HepG2 (cell line): ENCODE measurements around the gene HNRNPH2. TPM values are rescaled to one million over a fixed set of nuclear protein-coding genes. Genes with fewer than 3 reads are reported as not detected.

ENCODE experiments used
- ATAC-seq: fragments of 200-7000 bp; cut with Tn5 transposase; 3 replicates; pipeline ENCODE4 v1.9.1; 2020; ENCODE audit warnings: mild to moderate bottlenecking, moderate library complexity
- BruUV-seq: library from RNA; stranded (reverse); fragments of 400-500 nt; replicated peaks from 2 replicates; lab custom pipeline; 2021; lab: Mats Ljungman, UMichigan
- CTCF ChIA-PET: fragments of 300-600 bp; formaldehyde crosslinking; extraction: SDS; loops from one replicate; lab custom pipeline; 2021; ENCODE audit warnings: low total read pairs, inconsistent platforms, low intra/inter-chr PET ratio; lab: Yijun Ruan, JAX
- POLR2A ChIA-PET: fragments of 350-600 bp; sonication (Branson Sonifier 250); formaldehyde crosslinking; loops from one replicate; lab custom pipeline; 2020; ENCODE audit warnings: antibody characterized with exemption, inconsistent platforms; lab: Yijun Ruan, JAX
- DNase-seq: peaks from one replicate; pipeline ENCODE4 v3.0.0-alpha.2; 2015; ENCODE audit warnings: low spot score
- FAIRE-seq: peaks from 3 replicates; lab custom pipeline; 2011; peaks lifted over from hg19 to GRCh38; lab: Jason Lieb, UNC
- H2AFZ ChIP-seq: one replicate; pipeline ENCODE4 v1.6.1; 2011; ENCODE audit warnings: low read length, inconsistent platforms
- H3K27ac ChIP-seq: fragments of 300-600 bp; 3 replicates; pipeline ENCODE4 v1.8.0; 2011; ENCODE audit warnings: mixed run types, mild to moderate bottlenecking, mixed read lengths, low read length, inconsistent platforms; ENCODE audit not compliant: insufficient read depth; ENCODE audit errors: extremely low read length
- H3K27me3 ChIP-seq, 2 experiments: fragments of 200-600 bp in 1 of 2; 2 replicates in 1 of 2; 3 replicates in 1 of 2; pipeline versions ENCODE4 v1.6.0 to v1.8.0; 2011; ENCODE audit warnings: low read length in 2 of 2, mild to moderate bottlenecking in 2 of 2, moderate library complexity in 2 of 2, inconsistent platforms in 1 of 2; ENCODE audit not compliant: insufficient read depth in 2 of 2, control insufficient read depth in 1 of 2
- H3K36me3 ChIP-seq, 2 experiments: fragments of 200-600 bp in 1 of 2; replicated peaks in 1 of 2; 2 replicates in 1 of 2; 3 replicates in 1 of 2; pipeline versions ENCODE4 v1.5.1 to v1.8.0; 2011; ENCODE audit warnings: low read length in 2 of 2, inconsistent platforms in 1 of 2; ENCODE audit not compliant: insufficient read depth in 2 of 2, control insufficient read depth in 1 of 2
- H3K4me1 ChIP-seq: 2 replicates; pipeline ENCODE4 v1.5.1; 2012; ENCODE audit warnings: low read length, inconsistent platforms; ENCODE audit not compliant: insufficient read depth
- H3K4me2 ChIP-seq: 2 replicates; pipeline ENCODE4 v1.6.0; 2011; ENCODE audit warnings: low read depth, low read length, inconsistent platforms
- H3K4me3 ChIP-seq, 3 experiments: fragments of 200-600 bp in 1 of 3; sonication (generic), shearing (Covaris generic) in 1 of 3; replicated peaks in 1 of 3; 2 replicates each; pipeline ENCODE4 v1.5.1; 2011 to 2016; ENCODE audit warnings: low read length in 3 of 3, inconsistent platforms in 2 of 3, low read depth in 2 of 3, mild to moderate bottlenecking in 2 of 3, control low read depth in 1 of 3, mixed read lengths in 1 of 3; ENCODE audit not compliant: insufficient read depth in 1 of 3
- H3K79me2 ChIP-seq: one replicate; pipeline ENCODE4 v1.6.1; 2011; ENCODE audit warnings: low read length, inconsistent platforms; ENCODE audit not compliant: insufficient read depth
- H3K9ac ChIP-seq: 2 replicates; pipeline ENCODE4 v1.6.0; 2011; ENCODE audit warnings: mild to moderate bottlenecking, low read depth, low read length, inconsistent platforms; ENCODE audit not compliant: insufficient read depth
- H3K9me3 ChIP-seq: 2 replicates; pipeline ENCODE4 v1.5.1; 2012; ENCODE audit warnings: mild to moderate bottlenecking, low read length
- H4K20me1 ChIP-seq: 2 replicates; pipeline ENCODE4 v1.6.0; 2011; ENCODE audit warnings: inconsistent platforms, mild to moderate bottlenecking, low read length, moderate library complexity; ENCODE audit not compliant: insufficient read depth
- CCAR2 ChIP-seq: fragments of 200-400 bp; formaldehyde crosslinking; optimal IDR thresholded peaks from 2 replicates; pipeline ENCODE3; 2018; ENCODE audit warnings: low read depth, mild to moderate bottlenecking, low read length, moderate library complexity
- CTCF ChIP-seq: sonication (generic); formaldehyde crosslinking; IDR thresholded peaks from 2 replicates; pipeline ENCODE4 v1.5.0; 2020; ENCODE audit warnings: mild to moderate bottlenecking, missing genetic modification reagents, moderate library complexity
- HCFC1 ChIP-seq: fragments of 150-350 bp; IDR thresholded peaks from 2 replicates; pipeline ENCODE4 v1.6.1; 2014; ENCODE audit warnings: low read depth, low read length
- HOXD1 ChIP-seq: sonication (generic); formaldehyde crosslinking; IDR thresholded peaks from 2 replicates; pipeline ENCODE4 v1.5.0; 2020; ENCODE audit warnings: missing genetic modification reagents
- MAFF ChIP-seq: IDR thresholded peaks from 2 replicates; pipeline ENCODE4 v1.6.1; 2011; ENCODE audit warnings: low read depth, low read length, improper control_type of control experiment
- MAFK ChIP-seq, 2 experiments: IDR thresholded peaks in 1 of 2; conservative IDR thresholded peaks in 1 of 2; 2 replicates each; pipeline ENCODE4 v1.6.1; 2011; ENCODE audit warnings: improper control_type of control experiment in 2 of 2, low read length in 2 of 2
- MED8 ChIP-seq: sonication (generic); formaldehyde crosslinking; IDR thresholded peaks from 2 replicates; pipeline ENCODE4 v1.8.1; 2023; ENCODE audit warnings: mild to moderate bottlenecking, missing genetic modification reagents; ENCODE audit not compliant: insufficient replicate concordance
- MEIS2 ChIP-seq: sonication (generic); formaldehyde crosslinking; IDR thresholded peaks from 2 replicates; pipeline ENCODE4 v1.9.0; 2021; ENCODE audit warnings: mild to moderate bottlenecking, missing genetic modification reagents
- MTA3 ChIP-seq: sonication (generic); formaldehyde crosslinking; IDR thresholded peaks from 2 replicates; pipeline ENCODE4 v1.4.0; 2020; ENCODE audit warnings: missing genetic modification reagents
- NFKB2 ChIP-seq: sonication (generic); formaldehyde crosslinking; IDR thresholded peaks from 2 replicates; pipeline ENCODE4 v1.4.0; 2020; ENCODE audit warnings: missing genetic modification reagents, borderline replicate concordance
- PAWR ChIP-seq: sonication (generic); formaldehyde crosslinking; IDR thresholded peaks from 2 replicates; pipeline ENCODE4 v1.4.0; 2020; ENCODE audit warnings: missing genetic modification reagents, mild to moderate bottlenecking, borderline replicate concordance
- RARA ChIP-seq: IDR thresholded peaks from 2 replicates; pipeline ENCODE4 v1.6.1; 2016; ENCODE audit warnings: missing genetic modification reagents, missing compliant biosample characterization
- SMARCC2 ChIP-seq: fragments of 450-650 bp; IDR thresholded peaks from 2 replicates; pipeline ENCODE4 v1.6.1; 2017; ENCODE audit warnings: antibody characterized with exemption, mild to moderate bottlenecking
- TBL1XR1 ChIP-seq: fragments of 150-350 bp; IDR thresholded peaks from 2 replicates; pipeline ENCODE4 v1.6.1; 2014; ENCODE audit warnings: borderline replicate concordance, low read length; ENCODE audit not compliant: partially characterized antibody
- ZMYM4 ChIP-seq: sonication (generic); formaldehyde crosslinking; IDR thresholded peaks from 2 replicates; pipeline ENCODE4 v1.8.1; 2023; ENCODE audit warnings: mild to moderate bottlenecking, missing genetic modification reagents
- ZNF138 ChIP-seq: sonication (generic); formaldehyde crosslinking; IDR thresholded peaks from 2 replicates; pipeline ENCODE4 v1.5.0; 2020; ENCODE audit warnings: mild to moderate bottlenecking, low read depth, missing genetic modification reagents
- ZNF605 ChIP-seq: sonication (generic); formaldehyde crosslinking; IDR thresholded peaks from 2 replicates; pipeline ENCODE4 v1.8.0; 2022; ENCODE audit warnings: mild to moderate bottlenecking, missing genetic modification reagents
- ZNF780A ChIP-seq: sonication (generic); formaldehyde crosslinking; IDR thresholded peaks from 2 replicates; pipeline ENCODE4 v1.8.0; 2022; ENCODE audit warnings: mild to moderate bottlenecking, missing genetic modification reagents, moderate library complexity
- WGBS: methylation state at CpG from one replicate; pipeline ENCODE4 v1.1.6; 2017; ENCODE audit warnings: low lambda C conversion rate; 5-methylcytosine and 5-hydroxymethylcytosine counted together
- in situ Hi-C: cut with HindIII; loops from 2 replicates; pipeline ENCODE4 v1.10.0; 2017; ENCODE audit warnings: low pct_unique_long_range_greater_than_20kb; ENCODE audit not compliant: extremely low pct_ligation_motif_present
- intact Hi-C: fragments of 100-400 bp; cut with micrococcal nuclease; formaldehyde crosslinking; loops from one replicate; pipeline ENCODE4 v1.10.0; 2022; ENCODE audit not compliant: unreplicated experiment
- polyA plus RNA-seq, 8 experiments: library from polyadenylated mRNA; depleted of rRNA in 3 of 8; stranded (reverse) in 7 of 8; unstranded in 1 of 8; fragments of >200 nt; fragmentation: Illumina TruSeq in 4 of 8; extraction: Trizol in 4 of 8; gene quantifications; 2 replicates each; pipeline versions ENCODE4 v1.2.1 to v1.2.3, GENCODE V29; 2011 to 2016; ENCODE audit warnings: low read depth in 4 of 8, missing spikeins in 1 of 8, mixed read lengths in 1 of 8; ENCODE audit not compliant: insufficient read depth in 1 of 8
- total RNA-seq, 5 experiments: library from RNA; depleted of rRNA; stranded (reverse); fragments of >200 nt; fragmentation: Illumina TruSeq; extraction: Trizol; gene quantifications; 2 replicates each; pipeline ENCODE4 v1.2.3, GENCODE V29; 2016; ENCODE audit warnings: low read depth in 1 of 5

HNRNPH2 gene
- total and polyA plus RNA-seq, 2 of the 13 experiments (the other 11 are each of a cell fraction or from before 2014, with no cell fraction given), result 23.8 to 56.9 TPM

GRCh38 chrX:101397779-101398178 is 10.2 kb upstream of the HNRNPH2 start (continued):
- TF ChIP-seq MED8 (CRISPR knock-in tag) (no peak), ZMYM4 (CRISPR knock-in tag) (no peak), RARA (CRISPR knock-in tag) (no peak)

- DNase-seq, result no peak
- Histone ChIP-seq H3K27ac (no peak overlapping the region), H3K27me3 (no peaks in the 10 kb centered on the region), H2AFZ (no peak overlapping the region)
- TF ChIP-seq TBL1XR1 (no peak), MAFF (peak; percentile 58; the same call in 1 of the 2 replicates), MAFK (conservative IDR thresholded peaks at IDR 0.05 in 1 of 2, IDR thresholded peaks at IDR 0.05 in 1 of 2; ENCODE audit: low read length in 2 of 2) (peak; percentile 57 to 74; a peak in 3 of 4 replicates), HCFC1 (no peak)
- TF ChIP-seq, all 625 proteins: peak for 2
- H3K9me3 ChIP-seq, result no peaks in the 10 kb centered on the region
- ChIA-PET POLR2A (no interaction called here), CTCF (no interaction called here)
- BruUV-seq, result no TSS peak
- H3K79me2 ChIP-seq, result no peaks in the 10 kb centered on the region
- FAIRE-seq (no peak), ATAC-seq (no peak)
- H4K20me1 ChIP-seq, result no peaks in the 10 kb centered on the region
- H3K4me1 ChIP-seq, result peaks cover 3% of the 10 kb centered on the region; the same call in 1 of the 2 replicates
- no peak overlapping the region for H3K9ac ChIP-seq
- H3K36me3 ChIP-seq, result peaks cover 2 to 14% of the 10 kb centered on the region in 2 experiments; a peak in 2 of 5 replicates
- no peak overlapping the region for H3K4me2 ChIP-seq
- 97% methylated on average over 4 of the region's 4 CpGs for WGBS
- in situ Hi-C loops (no loop called here), intact Hi-C loops (no loop called here)
- H3K4me3 ChIP-seq, result no peak overlapping the region
Observed at GRCh38 chrX:101398694-101399093, 9.3 kb upstream of the HNRNPH2 start.

DNA sequence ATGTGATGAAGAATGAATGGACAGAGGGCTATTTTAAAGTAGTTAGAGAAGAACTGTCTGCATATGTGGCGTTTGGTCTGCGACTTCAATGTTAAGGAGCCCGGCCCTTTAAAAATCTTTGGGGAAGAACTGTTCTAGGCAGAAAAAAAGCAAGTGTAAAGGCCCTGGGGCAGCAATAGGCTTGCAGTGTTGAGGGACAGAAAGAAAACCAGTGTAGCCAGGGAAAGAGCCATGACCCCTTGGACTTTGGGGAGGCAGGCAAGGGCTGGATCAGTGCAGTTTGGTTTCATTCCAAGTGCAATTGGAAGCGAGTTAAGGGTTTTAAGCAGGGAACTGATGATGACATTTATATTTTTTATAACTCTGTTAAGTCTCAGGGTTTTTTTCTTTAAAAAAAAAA is 8.2 kb upstream of the HNRNPH2 start:
- Histone ChIP-seq H3K79me2 (no peaks in the 10 kb centered on the region), H3K4me3 (no peak overlapping the region), H3K9ac (no peak overlapping the region), H2AFZ (no peak overlapping the region), H3K9me3 (no peaks in the 10 kb centered on the region), H4K20me1 (no peaks in the 10 kb centered on the region), H3K27ac (no peak overlapping the region), H3K4me1 (no peaks in the 10 kb centered on the region), H3K27me3 (no peaks in the 10 kb centered on the region), H3K36me3 (peaks cover 2 to 15% of the 10 kb centered on the region in 2 experiments; a peak in 2 of 5 replicates), H3K4me2 (no peak overlapping the region)
- no TSS peak for BruUV-seq
- ChIA-PET CTCF (no interaction called here), POLR2A (no interaction called here)
- FAIRE-seq, result no peak
- DNase-seq, result no peak
- 100% methylated on average over 4 of the region's 4 CpGs for WGBS
- in situ Hi-C loops (no loop called here), intact Hi-C loops (no loop called here)
- no peak for ATAC-seq
- TF ChIP-seq MTA3 (no peak), ZNF138 (CRISPR knock-in tag) (no peak), PAWR (CRISPR knock-in tag) (no peak), NFKB2 (no peak), CCAR2 (no peak), HOXD1 (CRISPR knock-in tag) (no peak), ZNF605 (CRISPR knock-in tag) (no peak), CTCF (no peak), MEIS2 (no peak), SMARCC2 (no peak), ZNF780A (CRISPR knock-in tag) (no peak)
